ENCODE results near the gene CRYBB1.

Gene CRYBB1

DNA sequence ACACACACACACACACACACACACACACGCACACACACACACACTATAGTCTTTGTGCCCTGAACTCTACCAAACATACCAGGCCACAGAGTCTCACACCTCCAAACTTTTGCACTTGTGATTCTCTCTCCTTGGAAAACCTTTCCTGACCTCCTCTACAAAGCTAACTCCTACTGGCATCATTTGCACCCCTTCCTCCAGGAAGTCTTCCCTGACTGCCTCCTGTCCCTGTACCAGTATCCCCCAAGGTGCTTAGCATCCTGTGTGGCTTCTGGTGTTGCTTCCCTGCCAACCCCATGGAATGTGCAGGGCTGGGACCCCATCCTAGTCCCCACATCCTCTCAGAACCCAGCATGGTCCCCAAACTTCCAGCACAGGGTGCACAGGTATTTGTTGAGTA is 36.8 kb downstream of the CRYBB1 start:
- H3K27me3 ChIP-seq (replicated peaks; ENCODE audit: control insufficient read depth, insufficient read depth, low read length, poor library complexity, severe bottlenecking): no peaks in the 10 kb centered on the region
- H3K36me3 ChIP-seq (ENCODE audit: control insufficient read depth, insufficient read depth, low read length): no peaks in the 10 kb centered on the region
- H3K4me3 ChIP-seq (ENCODE audit: insufficient read depth, low read depth, low read length, poor library complexity, severe bottlenecking): no peak overlapping the region
- no peak for DNase-seq
- peaks cover 19% of the 10 kb centered on the region for H3K4me1 ChIP-seq (ENCODE audit: control insufficient read depth, insufficient read depth, low read length, poor library complexity, severe bottlenecking)
- no peak overlapping the region for H3K27ac ChIP-seq (ENCODE audit: insufficient read depth, low read length, poor library complexity, severe bottlenecking)
- no peaks in the 10 kb centered on the region for H3K9me3 ChIP-seq (ENCODE audit: control insufficient read depth, low read length)

- no peak for DNase-seq
- H3K4me3 ChIP-seq (ENCODE audit: insufficient read depth, low read depth, low read length, poor library complexity, severe bottlenecking): no peak overlapping the region
- H3K27me3 ChIP-seq (replicated peaks; ENCODE audit: control insufficient read depth, insufficient read depth, low read length, poor library complexity, severe bottlenecking): no peaks in the 10 kb centered on the region
- peaks cover 19% of the 10 kb centered on the region for H3K4me1 ChIP-seq (ENCODE audit: control insufficient read depth, insufficient read depth, low read length, poor library complexity, severe bottlenecking)
- peak overlapping the region; percentile 51 for H3K27ac ChIP-seq (ENCODE audit: insufficient read depth, low read length, poor library complexity, severe bottlenecking)
- H3K9me3 ChIP-seq (ENCODE audit: control insufficient read depth, low read length): no peaks in the 10 kb centered on the region
- H3K36me3 ChIP-seq (ENCODE audit: control insufficient read depth, insufficient read depth, low read length): no peaks in the 10 kb centered on the region
Measured at GRCh38 chr22:26580240-26580962, 37.4 kb downstream of the CRYBB1 start.

GRCh38 chr22:26579331-26579886 is 38.4 kb downstream of the CRYBB1 start:
- peaks cover 19% of the 10 kb centered on the region for H3K4me1 ChIP-seq (ENCODE audit: control insufficient read depth, insufficient read depth, low read length, poor library complexity, severe bottlenecking)
- no peaks in the 10 kb centered on the region for H3K9me3 ChIP-seq (ENCODE audit: control insufficient read depth, low read length)
- H3K27ac ChIP-seq (ENCODE audit: insufficient read depth, low read length, poor library complexity, severe bottlenecking): peak overlapping the region; percentile 51
- DNase-seq: peak; percentile 12 to 27 (median 27)
- H3K36me3 ChIP-seq (ENCODE audit: control insufficient read depth, insufficient read depth, low read length): no peaks in the 10 kb centered on the region
- H3K4me3 ChIP-seq (ENCODE audit: insufficient read depth, low read depth, low read length, poor library complexity, severe bottlenecking): no peak overlapping the region
- no peaks in the 10 kb centered on the region for H3K27me3 ChIP-seq (replicated peaks; ENCODE audit: control insufficient read depth, insufficient read depth, low read length, poor library complexity, severe bottlenecking)

DNA sequence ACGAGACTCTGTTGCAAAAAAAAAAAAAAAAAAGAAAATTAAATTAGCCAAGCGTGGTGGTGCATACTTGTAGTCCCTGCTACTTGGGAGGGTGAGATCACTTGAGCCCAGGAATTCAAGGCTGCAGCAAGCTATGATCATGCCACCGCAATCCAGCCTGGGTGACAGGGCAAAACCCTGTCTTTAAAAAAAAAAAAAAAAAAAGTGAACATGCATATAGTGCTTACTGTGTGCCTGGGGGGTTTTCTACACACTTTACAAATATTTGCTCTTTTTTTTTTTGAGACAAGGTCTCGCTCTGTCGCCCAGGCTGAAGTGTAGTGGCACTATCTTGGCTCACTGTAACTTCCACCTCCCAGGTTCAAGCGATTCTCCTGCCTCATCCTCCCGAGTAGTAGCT is 40.7 kb downstream of the CRYBB1 start:
- H3K9me3 ChIP-seq (ENCODE audit: control insufficient read depth, low read length): no peaks in the 10 kb centered on the region

DNA sequence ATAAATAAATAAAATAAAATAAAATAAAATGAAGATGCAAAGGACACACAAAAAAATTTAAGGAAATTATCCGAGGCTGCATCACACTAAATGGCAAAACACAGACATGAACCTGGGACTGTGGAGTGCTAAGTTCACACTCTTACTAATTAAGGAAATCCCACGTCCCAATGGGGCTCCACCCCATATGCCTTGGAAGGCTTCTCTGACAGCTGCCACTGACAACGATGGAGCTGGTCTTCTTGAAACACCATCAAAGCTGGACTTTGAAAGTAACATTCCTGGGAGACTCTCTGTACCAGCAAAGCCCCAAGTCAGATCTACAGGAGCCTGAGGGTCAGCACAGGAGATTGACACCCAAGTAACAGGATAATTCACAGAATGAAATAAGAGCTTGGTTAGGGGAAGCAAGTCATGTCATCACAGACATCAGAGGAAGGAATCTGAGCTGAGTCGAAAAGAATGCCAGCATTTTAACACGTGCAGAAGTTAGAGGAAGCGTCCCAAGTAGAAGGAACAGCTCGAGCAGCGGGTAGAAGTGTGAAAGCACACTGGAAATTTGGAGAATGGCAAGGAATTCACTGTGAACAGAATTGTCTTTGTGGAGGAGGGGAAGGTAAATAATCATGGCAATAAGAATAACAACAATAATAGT is 41.7 kb downstream of the CRYBB1 start:
- H3K27me3 ChIP-seq (replicated peaks; ENCODE audit: control insufficient read depth, insufficient read depth, low read length, poor library complexity, severe bottlenecking): no peaks in the 10 kb centered on the region
- H3K9me3 ChIP-seq (ENCODE audit: control insufficient read depth, low read length): no peaks in the 10 kb centered on the region
- no peak overlapping the region for H3K4me3 ChIP-seq (ENCODE audit: insufficient read depth, low read depth, low read length, poor library complexity, severe bottlenecking)
- H3K27ac ChIP-seq (ENCODE audit: insufficient read depth, low read length, poor library complexity, severe bottlenecking): no peak overlapping the region
- DNase-seq: no peak
- peaks cover 19% of the 10 kb centered on the region for H3K4me1 ChIP-seq (ENCODE audit: control insufficient read depth, insufficient read depth, low read length, poor library complexity, severe bottlenecking)
- H3K36me3 ChIP-seq (ENCODE audit: control insufficient read depth, insufficient read depth, low read length): no peaks in the 10 kb centered on the region

More for the DNA sequence above, 40.7 kb downstream of the CRYBB1 start:
- H3K4me1 ChIP-seq (ENCODE audit: control insufficient read depth, insufficient read depth, low read length, poor library complexity, severe bottlenecking): peaks cover 19% of the 10 kb centered on the region
- no peaks in the 10 kb centered on the region for H3K27me3 ChIP-seq (replicated peaks; ENCODE audit: control insufficient read depth, insufficient read depth, low read length, poor library complexity, severe bottlenecking)
- H3K36me3 ChIP-seq (ENCODE audit: control insufficient read depth, insufficient read depth, low read length): no peaks in the 10 kb centered on the region
- H3K27ac ChIP-seq (ENCODE audit: insufficient read depth, low read length, poor library complexity, severe bottlenecking): no peak overlapping the region
- DNase-seq: no peak
- no peak overlapping the region for H3K4me3 ChIP-seq (ENCODE audit: insufficient read depth, low read depth, low read length, poor library complexity, severe bottlenecking)

DNA sequence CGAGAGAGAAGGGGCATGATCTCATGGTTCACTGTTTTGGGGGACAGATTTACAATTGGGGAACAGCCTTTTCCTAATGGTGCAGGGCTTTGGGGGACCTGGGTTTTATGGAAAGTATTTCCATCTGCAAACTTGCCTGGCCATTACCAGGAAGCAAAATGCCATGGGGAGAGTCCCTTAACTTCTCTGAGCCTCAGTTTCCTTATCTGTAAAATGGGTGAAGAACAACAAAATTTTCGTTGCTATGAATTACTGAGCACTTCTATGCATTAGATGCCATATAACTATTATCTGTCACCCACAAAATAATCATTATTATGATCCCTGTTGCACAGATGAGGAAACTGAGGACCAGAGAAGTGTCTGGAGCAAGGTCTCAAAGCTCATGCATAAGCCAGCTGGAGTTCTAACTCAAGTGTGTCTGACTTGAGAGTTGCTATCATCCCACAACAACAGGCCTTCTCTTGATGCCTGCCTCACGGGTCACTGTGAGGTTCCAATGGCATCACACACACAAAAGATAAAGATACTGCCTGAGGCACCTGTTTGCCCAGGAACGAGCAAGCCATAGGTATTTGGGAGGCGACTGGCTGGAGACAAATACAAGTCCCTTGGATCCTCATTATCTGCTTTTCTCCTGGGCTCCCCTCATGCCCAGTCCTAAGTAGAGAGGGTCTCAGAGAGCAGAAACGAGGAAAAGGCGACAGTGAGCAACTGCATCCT is 43.7 kb downstream of the CRYBB1 start:
- no peak overlapping the region for H3K4me3 ChIP-seq (ENCODE audit: insufficient read depth, low read depth, low read length, poor library complexity, severe bottlenecking)

GRCh38 chr22:26573026-26573662 is 44.7 kb downstream of the CRYBB1 start:
- Histone ChIP-seq H3K9me3 (ENCODE audit: control insufficient read depth, low read length) (no peaks in the 10 kb centered on the region), H3K4me3 (ENCODE audit: insufficient read depth, low read depth, low read length, poor library complexity, severe bottlenecking) (no peak overlapping the region), H3K36me3 (ENCODE audit: control insufficient read depth, insufficient read depth, low read length) (no peaks in the 10 kb centered on the region), H3K27me3 (replicated peaks; ENCODE audit: control insufficient read depth, insufficient read depth, low read length, poor library complexity, severe bottlenecking) (no peaks in the 10 kb centered on the region), H3K4me1 (ENCODE audit: control insufficient read depth, insufficient read depth, low read length, poor library complexity, severe bottlenecking) (no peaks in the 10 kb centered on the region), H3K27ac (ENCODE audit: insufficient read depth, low read length, poor library complexity, severe bottlenecking) (no peak overlapping the region)
- DNase-seq: no peak

More for the DNA sequence above, 43.7 kb downstream of the CRYBB1 start:
- H3K9me3 ChIP-seq (ENCODE audit: control insufficient read depth, low read length): no peaks in the 10 kb centered on the region
- H3K4me1 ChIP-seq (ENCODE audit: control insufficient read depth, insufficient read depth, low read length, poor library complexity, severe bottlenecking): peaks cover 3% of the 10 kb centered on the region
- H3K27ac ChIP-seq (ENCODE audit: insufficient read depth, low read length, poor library complexity, severe bottlenecking): no peak overlapping the region
- no peaks in the 10 kb centered on the region for H3K27me3 ChIP-seq (replicated peaks; ENCODE audit: control insufficient read depth, insufficient read depth, low read length, poor library complexity, severe bottlenecking)
- H3K36me3 ChIP-seq (ENCODE audit: control insufficient read depth, insufficient read depth, low read length): no peaks in the 10 kb centered on the region
- no peak for DNase-seq

DNA sequence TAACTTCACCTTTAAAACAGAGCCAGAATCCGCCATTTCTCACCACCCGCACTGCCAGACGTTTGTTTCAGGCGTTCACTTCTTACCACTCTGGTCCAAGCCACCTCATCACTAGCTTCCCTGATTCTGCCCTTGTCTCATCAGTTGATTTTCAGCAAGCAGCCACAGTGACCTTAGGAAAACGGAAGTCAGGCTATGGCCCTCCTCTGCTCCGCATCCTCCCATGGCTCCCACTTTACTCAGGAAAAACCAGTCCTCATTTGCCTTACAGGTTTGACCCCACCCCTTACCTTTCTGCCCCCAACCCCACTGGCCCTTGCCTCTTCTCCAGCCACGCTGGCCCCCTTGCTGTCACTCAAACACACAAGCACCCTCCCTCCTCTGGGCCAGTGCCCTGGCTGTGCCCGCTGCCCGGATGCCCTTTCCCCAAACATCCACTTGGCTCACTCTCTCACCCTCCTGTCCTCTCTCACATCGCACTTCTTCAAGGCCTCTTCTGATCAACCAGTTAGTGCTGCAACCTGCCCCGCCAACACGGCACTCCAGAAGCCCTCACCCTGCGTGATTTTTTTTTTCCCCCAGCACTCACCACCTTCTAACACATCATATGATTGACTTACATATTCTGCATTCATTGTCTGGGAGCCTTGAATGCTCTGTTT is 46.8 kb downstream of the CRYBB1 start:
- H3K27ac ChIP-seq (ENCODE audit: insufficient read depth, low read length, poor library complexity, severe bottlenecking): no peak overlapping the region
- no peak overlapping the region for H3K4me3 ChIP-seq (ENCODE audit: insufficient read depth, low read depth, low read length, poor library complexity, severe bottlenecking)
- H3K27me3 ChIP-seq (replicated peaks; ENCODE audit: control insufficient read depth, insufficient read depth, low read length, poor library complexity, severe bottlenecking): no peaks in the 10 kb centered on the region
- no peaks in the 10 kb centered on the region for H3K9me3 ChIP-seq (ENCODE audit: control insufficient read depth, low read length)
- DNase-seq: no peak
- no peaks in the 10 kb centered on the region for H3K4me1 ChIP-seq (ENCODE audit: control insufficient read depth, insufficient read depth, low read length, poor library complexity, severe bottlenecking)
- H3K36me3 ChIP-seq (ENCODE audit: control insufficient read depth, insufficient read depth, low read length): no peaks in the 10 kb centered on the region

DNA sequence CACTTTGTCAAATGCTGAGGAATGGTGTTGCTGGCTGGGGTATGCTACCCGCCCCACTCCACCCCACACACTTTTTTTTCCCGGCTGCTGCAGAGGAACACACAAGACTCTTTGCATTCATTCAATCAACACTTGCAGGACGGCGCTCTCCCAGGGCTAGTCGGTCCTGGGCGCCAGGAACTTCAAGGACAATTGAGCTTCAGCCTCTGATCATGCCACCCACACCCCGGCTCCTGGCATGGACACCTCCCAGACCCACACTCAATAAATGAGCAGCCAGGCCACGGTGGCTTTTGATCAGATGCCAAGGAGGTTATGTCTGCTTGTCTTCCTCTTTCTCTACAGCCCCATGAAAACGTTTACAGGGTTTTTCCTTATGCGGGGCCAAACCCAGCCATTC is 47.7 kb downstream of the CRYBB1 start:
- Histone ChIP-seq H3K27ac (ENCODE audit: insufficient read depth, low read length, poor library complexity, severe bottlenecking) (no peak overlapping the region), H3K4me1 (ENCODE audit: control insufficient read depth, insufficient read depth, low read length, poor library complexity, severe bottlenecking) (no peaks in the 10 kb centered on the region), H3K4me3 (ENCODE audit: insufficient read depth, low read depth, low read length, poor library complexity, severe bottlenecking) (no peak overlapping the region)

More for the DNA sequence above, 47.7 kb downstream of the CRYBB1 start:
- DNase-seq: no peak
- Histone ChIP-seq H3K27me3 (replicated peaks; ENCODE audit: control insufficient read depth, insufficient read depth, low read length, poor library complexity, severe bottlenecking) (no peaks in the 10 kb centered on the region), H3K9me3 (ENCODE audit: control insufficient read depth, low read length) (no peaks in the 10 kb centered on the region), H3K36me3 (ENCODE audit: control insufficient read depth, insufficient read depth, low read length) (no peaks in the 10 kb centered on the region)
